GM21515 (cell line): Measurements from ENCODE around the gene SLC4A1AP.
"Not testable (repeated sequence)": the region's sequence is repeated elsewhere in the genome, so short reads cannot be mapped to it uniquely, and the experiment has no call there.

Experiments
- ATAC-seq: cut with Tn5 transposase; IDR thresholded peaks from one replicate; pipeline ENCODE4 v1.9.1; 2021; ENCODE audit not compliant: unreplicated experiment

SLC4A1AP gene, protein sequence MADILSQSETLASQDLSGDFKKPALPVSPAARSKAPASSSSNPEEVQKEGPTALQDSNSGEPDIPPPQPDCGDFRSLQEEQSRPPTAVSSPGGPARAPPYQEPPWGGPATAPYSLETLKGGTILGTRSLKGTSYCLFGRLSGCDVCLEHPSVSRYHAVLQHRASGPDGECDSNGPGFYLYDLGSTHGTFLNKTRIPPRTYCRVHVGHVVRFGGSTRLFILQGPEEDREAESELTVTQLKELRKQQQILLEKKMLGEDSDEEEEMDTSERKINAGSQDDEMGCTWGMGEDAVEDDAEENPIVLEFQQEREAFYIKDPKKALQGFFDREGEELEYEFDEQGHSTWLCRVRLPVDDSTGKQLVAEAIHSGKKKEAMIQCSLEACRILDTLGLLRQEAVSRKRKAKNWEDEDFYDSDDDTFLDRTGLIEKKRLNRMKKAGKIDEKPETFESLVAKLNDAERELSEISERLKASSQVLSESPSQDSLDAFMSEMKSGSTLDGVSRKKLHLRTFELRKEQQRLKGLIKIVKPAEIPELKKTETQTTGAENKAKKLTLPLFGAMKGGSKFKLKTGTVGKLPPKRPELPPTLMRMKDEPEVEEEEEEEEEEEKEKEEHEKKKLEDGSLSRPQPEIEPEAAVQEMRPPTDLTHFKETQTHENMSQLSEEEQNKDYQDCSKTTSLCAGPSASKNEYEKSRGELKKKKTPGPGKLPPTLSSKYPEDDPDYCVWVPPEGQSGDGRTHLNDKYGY

DNA sequence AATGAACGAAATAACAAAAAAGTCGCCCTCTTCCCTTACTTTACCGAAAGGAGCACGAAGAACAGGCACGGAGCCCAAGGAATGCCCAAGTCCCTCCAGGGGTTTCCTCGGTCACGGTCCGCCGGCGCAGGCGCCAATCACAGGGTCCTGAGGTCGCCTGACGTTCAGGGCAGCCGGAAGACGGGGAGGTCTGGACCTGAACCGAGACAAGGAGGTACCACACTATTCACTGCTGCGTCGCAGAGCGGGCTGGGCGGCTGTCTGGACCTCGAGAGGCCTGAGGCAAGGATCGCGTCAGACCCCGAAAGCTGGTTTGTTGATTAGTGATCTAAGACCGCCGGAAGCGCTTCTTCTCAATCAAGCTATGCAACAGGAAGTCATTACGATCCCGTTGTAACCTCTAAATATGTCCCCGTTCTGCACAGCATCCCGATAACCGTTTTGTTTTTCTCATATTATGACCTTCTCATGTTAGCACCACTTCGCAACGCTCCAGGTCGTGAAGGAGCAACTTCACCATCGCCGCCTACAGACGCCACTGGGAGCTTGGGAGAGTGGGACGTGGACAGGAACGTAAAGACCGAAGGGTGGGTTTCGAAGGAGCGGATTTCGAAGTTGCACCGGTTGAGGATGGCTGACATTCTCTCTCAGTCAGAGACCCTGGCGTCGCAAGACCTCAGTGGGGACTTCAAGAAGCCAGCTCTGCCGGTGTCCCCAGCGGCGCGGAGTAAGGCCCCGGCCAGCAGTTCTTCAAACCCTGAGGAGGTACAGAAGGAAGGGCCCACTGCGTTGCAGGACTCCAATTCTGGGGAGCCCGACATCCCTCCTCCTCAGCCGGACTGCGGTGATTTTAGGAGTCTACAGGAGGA is at the start of gene SLC4A1AP, which contains the start of gene SUPT7L:
SLC4A1AP (plus strand) TSS at position 605 of the 869 bp plus-strand sequence; CDS start at position 631, 26 bp downstream.
SUPT7L (minus strand) TSS at position 330 of the 869 bp plus-strand sequence. CDS start 1,422 bp downstream, outside the sequence.
- ATAC-seq: peak; percentile 70

DNA sequence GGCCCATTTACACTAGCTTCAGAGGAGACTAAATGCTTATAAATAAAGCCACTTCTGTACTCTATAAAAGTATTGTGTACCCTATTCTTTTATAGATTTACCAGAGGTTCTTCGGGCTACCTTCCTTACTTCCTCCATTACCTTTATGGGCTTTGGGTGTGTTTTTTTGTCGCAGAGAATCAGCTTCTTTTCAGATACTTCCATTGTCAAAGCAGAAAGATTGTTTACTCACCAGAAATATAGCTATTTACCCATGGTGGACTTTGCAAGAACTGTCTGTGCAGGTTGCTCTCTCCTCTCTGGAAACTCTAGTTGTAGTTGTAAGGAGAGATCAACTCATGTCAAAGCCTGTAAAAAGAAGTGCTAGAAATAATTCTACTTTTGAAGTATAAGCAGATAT is 49.7 kb upstream of the SLC4A1AP start:
- ATAC-seq: no peak

DNA sequence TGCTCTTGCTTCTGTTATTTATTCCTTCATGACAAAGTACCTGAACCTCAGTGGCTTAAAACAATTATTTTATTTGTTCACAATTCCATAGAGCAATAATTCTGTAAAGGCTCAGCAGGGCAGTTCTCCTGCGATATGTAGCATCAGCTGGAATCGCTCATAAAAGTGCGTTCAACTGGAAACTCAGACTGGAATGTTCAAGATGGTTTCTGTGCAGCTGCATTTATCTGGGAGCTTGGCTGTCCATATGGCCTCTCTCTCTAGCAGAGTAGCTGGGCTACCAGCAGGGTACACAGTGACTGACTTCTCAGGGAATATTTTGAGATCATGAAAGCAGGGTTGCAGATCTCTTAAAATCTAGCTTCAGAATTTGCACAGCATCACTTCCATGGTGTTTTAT is 48.4 kb upstream of the SLC4A1AP start:
- ATAC-seq: no peak

DNA sequence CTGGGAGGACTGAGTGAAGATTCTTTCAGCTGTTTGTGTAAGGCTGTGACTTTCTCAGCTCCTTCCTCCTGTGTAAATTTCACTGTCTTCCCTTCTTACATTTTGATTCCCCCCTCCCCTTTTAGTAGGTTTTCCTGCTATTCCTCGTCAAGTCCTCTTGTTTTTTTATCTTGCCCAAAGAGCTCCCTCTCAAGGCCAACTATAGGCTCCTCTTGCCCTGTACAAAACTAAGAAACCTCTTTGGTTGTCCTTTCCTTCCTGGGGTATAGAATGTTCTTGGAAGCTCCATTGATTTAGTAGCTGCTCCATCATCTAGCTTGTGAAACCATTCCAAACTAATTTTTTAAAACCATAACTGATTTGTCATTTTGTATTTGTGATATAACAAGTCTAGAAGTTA is 42.2 kb upstream of the SLC4A1AP start:
- ATAC-seq: no peak

DNA sequence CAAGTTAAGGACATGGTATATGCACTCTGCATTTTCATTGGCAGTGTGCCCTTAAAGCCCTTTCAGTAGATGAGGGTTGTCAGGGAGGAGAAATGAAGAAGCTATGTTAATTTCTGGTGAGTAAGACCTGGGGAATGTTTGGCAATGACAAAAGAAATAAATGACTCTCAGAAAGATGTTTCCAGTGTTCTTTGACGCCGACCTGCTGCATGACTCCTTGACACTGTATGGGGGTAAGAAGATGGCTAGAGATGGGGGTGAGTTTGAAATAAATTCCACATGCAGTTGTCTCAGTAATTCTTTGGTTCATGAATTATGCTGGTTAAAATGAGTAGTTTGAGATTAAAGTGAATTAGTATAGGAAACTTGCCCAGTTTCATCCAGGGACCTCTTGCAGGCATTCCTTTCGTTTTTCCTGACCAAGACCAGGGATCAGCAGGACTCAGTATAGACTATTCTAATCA is 40.7 kb upstream of the SLC4A1AP start:
- ATAC-seq: no peak

DNA sequence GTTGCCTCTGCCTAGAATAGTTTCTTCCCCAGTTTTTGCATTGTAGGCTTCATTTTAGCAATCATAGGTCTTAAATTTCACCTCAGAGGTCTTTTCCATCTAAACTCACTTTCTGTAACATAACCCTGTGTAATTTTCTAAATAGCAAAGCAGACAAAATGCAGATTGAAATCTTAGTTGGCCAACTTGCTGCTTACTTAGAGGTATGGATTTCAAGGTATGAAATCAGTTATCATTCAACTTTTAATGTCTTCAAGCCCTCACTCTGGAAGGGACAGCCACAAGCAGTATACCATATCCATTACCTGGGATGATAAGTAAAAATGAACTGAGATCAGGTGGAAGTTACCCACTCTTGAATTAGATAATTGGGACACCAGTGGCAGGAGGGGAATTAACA is 38.7 kb upstream of the SLC4A1AP start:
- ATAC-seq: no peak

DNA sequence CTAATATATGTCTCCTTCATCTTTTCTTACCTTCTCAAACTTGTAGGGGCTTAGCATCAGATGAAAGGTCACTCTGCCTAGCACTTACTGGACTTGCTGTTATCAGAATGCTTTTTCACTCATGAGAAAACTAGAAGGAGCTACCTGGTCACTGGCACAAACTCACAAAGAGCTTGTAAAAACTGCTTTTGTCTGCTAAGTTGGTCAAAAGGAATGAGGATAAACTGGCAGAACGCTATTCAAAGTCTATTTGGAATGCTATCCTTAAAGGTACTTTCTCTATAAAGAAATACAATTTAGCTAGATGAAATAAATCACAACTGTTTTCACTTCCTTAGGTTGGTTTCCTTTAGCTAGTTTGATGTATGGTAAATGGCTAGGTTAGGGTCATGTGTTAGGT is 37.4 kb upstream of the SLC4A1AP start:
- ATAC-seq: not testable (repeated sequence)

DNA sequence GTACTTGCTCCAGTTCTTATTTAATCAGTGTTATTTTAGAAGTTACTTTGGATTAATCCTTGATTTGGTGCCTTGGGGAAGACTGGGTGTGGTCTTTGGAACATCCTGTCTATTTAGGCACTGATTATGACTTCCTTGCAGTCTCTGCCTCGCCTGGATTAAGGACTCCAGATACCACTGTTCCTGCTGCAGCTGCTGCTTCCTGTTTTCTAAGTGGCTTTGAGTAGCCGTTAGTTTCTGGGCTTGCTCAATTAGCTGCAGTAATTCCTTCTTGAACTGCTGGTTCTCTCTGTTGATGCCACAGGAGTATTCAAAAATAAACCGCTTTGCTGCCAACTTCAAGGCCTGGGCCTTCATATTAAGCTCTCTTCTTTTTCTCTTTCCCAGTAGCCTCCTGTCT is 36.8 kb upstream of the SLC4A1AP start:
- not testable (repeated sequence) for ATAC-seq

DNA sequence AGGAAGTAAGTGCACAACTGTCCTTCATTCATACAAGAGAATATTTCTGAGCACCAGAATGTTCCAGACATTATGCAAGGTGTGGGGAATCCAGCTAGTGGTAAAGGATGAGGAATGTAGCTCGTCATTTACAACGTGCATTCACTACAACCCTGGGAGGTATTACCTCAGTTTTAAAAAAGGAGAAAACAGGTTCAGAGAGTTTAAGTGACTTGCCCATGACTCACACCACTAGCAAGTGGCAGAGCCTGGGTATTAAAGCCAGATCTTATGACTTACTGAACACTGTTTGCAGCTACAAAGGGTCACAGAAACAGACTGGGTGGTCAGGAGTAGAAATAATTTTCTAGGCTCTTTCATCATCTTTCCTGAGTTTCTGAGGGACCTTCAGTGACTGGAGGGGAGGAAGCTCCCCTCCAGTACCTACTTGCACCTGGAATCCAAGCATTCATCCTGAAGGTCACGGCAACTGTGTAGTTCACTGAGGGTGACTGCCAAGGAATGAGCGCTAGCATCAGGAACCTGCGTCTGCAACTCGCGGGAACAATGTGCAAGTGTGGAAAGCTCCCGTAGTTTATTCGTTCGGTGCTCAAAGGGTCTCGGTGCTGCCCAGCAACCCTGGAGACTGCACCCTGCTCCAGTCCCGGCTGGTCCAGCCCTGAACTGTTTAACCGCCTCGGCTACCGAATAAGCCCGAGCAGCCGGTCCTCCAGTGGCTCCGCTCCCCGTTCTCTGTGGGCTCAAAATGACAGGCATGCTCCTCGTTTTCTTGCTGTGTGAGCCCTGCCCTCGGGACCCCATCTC is 35.5 kb upstream of the SLC4A1AP start:
- ATAC-seq: peak; percentile 23

DNA sequence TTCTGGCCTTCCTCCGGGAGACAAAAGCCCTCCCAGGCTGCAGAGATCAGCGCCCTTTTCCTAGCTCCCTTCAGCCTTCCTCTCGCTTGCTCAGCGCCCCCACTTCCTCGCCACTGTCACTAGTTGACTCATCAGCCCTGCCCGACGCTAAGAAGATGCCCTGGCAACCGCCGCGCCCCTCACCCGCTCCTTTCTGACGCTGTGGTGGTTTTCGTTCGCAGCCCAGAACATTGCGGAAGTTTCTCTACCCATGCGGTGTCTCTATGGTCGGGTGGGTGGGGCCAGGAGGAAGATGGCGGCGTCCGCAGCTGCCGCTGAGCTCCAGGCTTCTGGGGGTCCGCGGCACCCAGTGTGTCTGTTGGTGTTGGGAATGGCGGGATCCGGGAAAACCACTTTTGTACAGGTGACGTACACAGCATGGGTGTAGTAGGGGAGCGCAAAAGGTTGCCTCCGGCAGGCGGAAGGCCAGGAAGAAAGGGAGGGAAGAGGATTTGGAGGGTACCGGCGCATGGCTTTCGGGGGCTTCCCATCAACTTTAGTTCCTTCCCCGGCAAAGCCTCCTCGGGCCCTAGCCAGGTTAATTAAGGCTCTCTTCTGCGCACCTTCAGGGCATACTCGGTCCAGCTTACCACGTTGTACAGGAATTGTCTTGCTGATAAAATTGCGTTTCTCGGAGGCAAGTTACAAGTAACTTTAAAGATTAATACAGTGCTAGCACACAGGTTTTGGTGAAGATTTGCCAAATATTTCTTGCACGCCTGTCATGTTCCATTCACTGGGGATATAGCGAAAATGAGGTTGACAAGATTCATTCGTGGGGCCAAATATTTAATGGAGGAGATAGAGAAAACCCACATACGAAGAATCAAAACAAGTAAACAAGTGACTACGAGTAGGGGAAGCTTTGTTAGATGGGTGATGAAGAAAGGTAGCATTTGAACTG is 34.7 kb upstream of the SLC4A1AP start, which contains the start of the genes CCDC121 and GPN1:
CCDC121 (minus strand) TSS at position 246 of the 943 bp plus-strand sequence. CDS start 1,213 bp downstream, outside the sequence.
GPN1 (plus strand) TSS at position 284 of the 943 bp plus-strand sequence; CDS start at position 293, 9 bp downstream.
- ATAC-seq: peak; percentile 96

DNA sequence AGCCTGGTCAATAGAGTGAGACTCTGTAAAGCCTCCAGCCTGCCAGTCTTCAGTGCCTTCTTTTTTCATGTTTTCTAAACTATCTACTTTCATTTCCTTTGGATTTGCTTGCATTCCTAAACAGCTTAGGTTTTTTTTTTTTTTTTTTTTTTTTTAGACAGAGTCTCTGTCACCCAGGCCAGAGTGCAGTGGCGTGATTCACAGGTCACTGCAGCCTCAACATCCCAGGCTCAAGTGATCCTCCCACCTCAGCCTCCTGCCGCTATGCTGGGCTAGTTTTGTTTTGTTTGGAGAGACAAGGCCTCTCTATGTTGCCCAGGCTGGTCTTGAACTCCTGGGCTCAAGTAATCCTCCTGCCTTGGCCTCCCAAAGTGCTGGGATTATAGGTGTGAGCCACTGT is 33.4 kb upstream of the SLC4A1AP start:
- not testable (repeated sequence) for ATAC-seq

DNA sequence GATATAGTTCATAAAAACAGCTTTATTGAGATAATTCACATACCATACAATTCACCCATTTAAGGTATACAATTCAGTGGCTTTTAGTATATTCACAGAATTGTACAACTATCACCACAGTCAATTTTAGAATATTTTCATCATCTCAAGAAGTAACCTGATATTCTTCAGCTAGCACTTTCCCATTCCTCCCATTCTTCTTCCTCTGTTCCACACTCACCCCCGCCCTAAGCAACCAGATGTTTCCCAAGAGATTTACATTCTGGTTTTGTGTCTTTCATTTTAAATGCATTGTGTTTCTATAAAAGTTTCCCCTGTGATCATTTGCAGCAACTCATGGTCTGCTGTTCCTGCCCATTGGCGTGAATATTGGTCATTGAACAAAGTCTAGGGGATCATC is 29.4 kb upstream of the SLC4A1AP start:
- no peak for ATAC-seq

DNA sequence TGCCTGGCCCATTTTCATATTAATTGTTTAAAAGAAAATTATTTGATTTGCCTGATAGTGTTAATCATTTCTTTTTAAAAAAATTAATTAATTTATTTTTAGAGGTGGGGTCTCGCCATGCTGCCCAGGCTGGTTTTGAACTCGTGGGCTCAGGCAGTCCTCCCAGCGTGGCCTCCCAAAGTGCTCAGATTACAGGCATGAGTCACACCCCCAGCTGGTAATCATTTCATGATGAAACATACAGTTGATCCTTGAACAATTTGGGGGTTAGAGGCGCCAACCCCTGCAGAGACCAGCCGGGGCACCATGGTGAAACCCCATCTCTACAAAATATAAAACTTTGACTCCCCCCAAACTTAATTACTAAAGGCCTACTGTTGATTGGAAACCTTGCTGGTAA is 26.9 kb upstream of the SLC4A1AP start:
- no peak for ATAC-seq

DNA sequence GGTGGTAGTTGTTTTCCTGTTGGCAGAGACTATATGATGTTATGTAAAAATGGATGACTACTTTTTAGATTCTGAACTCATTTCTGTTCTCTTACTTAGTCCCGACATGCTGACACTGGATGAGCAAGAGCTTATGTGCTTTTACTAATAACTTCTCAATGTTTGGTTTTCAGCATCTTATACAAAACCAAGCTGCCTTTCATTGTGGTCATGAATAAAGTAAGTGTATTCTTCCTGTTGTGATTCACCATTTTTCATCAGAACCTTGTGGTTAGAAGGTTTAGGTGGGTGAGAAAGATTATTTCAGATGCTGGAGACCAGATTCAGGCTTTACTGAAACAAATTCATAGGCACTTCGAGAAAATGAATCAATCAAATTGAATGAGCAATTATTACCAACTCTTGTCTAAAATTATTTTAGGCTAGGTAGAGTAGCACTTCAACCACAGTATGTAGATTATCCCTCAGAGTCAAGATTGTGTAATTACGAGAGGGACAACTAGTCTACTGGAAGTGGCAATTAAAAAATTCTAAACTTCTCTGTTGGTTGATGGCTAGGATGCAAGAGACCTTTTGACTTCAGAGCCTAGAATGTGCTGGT is 25.6 kb upstream of the SLC4A1AP start:
- ATAC-seq: no peak

DNA sequence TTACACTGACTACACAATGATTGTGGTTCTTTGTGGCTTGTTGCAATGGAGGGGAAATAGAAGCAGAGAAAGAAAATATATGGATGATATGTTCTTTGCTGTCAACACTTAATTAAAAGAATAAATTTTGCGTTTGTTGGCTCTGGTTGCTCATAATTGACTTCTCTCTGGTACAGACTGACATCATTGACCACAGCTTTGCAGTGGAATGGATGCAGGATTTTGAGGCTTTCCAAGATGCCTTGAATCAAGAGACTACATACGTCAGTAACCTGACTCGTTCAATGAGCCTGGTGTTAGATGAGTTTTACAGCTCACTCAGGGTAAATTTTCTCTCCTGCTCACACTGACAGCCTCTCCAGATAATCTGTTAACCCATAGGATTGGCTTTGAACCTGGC is 25.0 kb upstream of the SLC4A1AP start:
- ATAC-seq: no peak

DNA sequence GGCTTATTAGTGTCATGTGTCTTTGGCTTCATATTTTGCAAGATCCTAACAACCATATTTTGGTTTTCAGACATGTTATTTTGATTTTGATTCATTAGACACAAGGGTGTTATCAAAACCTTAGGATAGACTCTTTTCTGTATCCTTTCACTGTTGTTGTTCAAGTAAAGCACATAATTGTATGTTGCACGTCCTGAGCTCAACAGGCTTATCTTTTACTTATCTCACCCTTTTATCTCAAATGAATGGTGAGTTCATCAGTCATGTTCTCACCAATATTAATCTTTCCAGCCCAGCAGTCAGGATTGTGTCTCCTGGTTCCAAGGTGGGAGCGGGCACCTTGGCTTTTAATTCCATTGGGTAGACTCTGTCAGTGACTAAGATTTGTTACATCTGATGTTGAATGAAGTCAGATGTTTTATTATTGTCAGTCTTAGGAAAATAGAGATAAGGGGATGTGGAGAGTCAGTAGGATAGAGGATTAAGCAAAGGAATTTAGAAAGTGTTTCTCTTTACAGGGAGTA is 22.9 kb upstream of the SLC4A1AP start:
- no peak for ATAC-seq

DNA sequence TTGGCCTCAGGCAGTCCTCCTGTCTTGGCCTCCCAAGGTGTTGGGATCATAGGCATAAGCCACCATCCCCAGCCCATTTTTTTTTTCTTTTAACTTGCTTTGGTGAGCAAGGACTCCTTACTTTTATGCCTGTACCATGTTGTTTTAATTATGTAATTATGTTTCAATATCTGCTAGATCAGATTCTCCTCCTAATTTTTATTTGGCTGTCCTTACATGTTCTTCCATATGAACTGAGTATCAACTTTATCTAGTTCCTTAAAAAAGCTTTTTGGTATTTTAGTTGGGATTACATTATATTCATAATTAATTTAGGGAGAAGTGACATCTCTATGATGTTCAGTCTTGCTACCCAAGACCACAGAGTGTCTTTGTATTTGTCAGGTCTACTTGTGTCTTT is 18.5 kb upstream of the SLC4A1AP start:
- no peak for ATAC-seq

DNA sequence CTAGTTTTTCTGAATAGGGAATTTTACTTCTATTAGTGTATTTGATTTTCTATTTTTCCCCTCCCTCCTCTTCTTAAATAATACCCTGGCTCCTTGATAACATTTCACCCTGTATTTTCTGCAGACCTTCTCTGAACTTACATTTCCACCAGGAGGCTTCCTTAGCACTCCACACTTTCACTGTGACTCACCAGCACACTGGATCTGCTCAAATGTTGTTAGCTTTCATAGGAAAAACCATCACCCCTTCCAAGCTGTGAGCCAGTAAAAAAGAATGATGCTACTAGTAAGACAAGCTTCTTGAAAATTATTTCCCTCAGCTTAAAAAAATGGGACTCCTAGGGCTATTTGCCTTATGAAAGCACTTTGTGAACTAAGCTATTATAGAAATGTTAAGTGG is 16.4 kb upstream of the SLC4A1AP start:
- no peak for ATAC-seq
